Fibroblast of mammary gland (primary cell): ENCODE data around the gene GRK2.

ENCODE experiments used
- DNase-seq: peaks from one replicate; pipeline ENCODE4 v3.0.0-alpha.2; 2010; ENCODE audit warnings: low read depth
- H3K4me3 ChIP-seq: 2 replicates; pipeline ENCODE4 v1.5.1; 2011; ENCODE audit warnings: low read depth, mild to moderate bottlenecking, low read length, moderate library complexity; ENCODE audit not compliant: control insufficient read depth
- CTCF ChIP-seq: conservative IDR thresholded peaks from 2 replicates; pipeline ENCODE4 v1.5.1; 2011; ENCODE audit warnings: low read depth, low read length, inconsistent platforms; ENCODE audit not compliant: control insufficient read depth, insufficient read depth

GRK2 gene

GRCh38 chr11:67247946-67248550 is 18.2 kb upstream of the GRK2 start:
- no peak overlapping the region for H3K4me3 ChIP-seq
- no peak for DNase-seq
- no peak for TF ChIP-seq CTCF

- DNase-seq, result peak; percentile 62
- H3K4me3 ChIP-seq, result no peak overlapping the region
These were observed 17.6 kb upstream of the GRK2 start for GRCh38 chr11:67248653-67249052.

GRCh38 chr11:67250059-67251043 is 15.9 kb upstream of the GRK2 start:
- H3K4me3 ChIP-seq, result no peak overlapping the region
- TF ChIP-seq CTCF, result no peak
- DNase-seq, result no peak

More at GRCh38 chr11:67248653-67249052, 17.6 kb upstream of the GRK2 start:
- TF ChIP-seq CTCF, result no peak

GRCh38 chr11:67251841-67252240 is 14.4 kb upstream of the GRK2 start:
- no peak overlapping the region for H3K4me3 ChIP-seq
- no peak for TF ChIP-seq CTCF
- no peak for DNase-seq

- H3K4me3 ChIP-seq, result no peak overlapping the region
- DNase-seq, result peak; percentile 53
- peak; percentile 35 for TF ChIP-seq CTCF
These were observed 13.4 kb upstream of the GRK2 start for GRCh38 chr11:67252831-67253239.

- no peak for DNase-seq
These were observed 12.2 kb upstream of the GRK2 start for GRCh38 chr11:67253872-67254624.

More at GRCh38 chr11:67253872-67254624, 12.2 kb upstream of the GRK2 start:
- no peak for TF ChIP-seq CTCF
- H3K4me3 ChIP-seq, result no peak overlapping the region
